ENCODE measurements around the gene TMEM144. TPM values are rescaled to one million over a fixed set of nuclear protein-coding genes. Genes with fewer than 3 reads are reported as not detected.

The TMEM144 gene
- total RNA-seq, 1 experiment from 2014 or later, result 5.4 TPM

GRCh38 chr4:158299459-158300007, 89.2 kb downstream of the TMEM144 start:
- H3K9me2 ChIP-seq (replicated peaks; ENCODE audit: low read length), result no peaks in the 10 kb centered on the region
- H3K27ac ChIP-seq (ENCODE audit: low read length), result no peak overlapping the region
- ChIA-PET POLR2A (ENCODE audit: unreplicated experiment) (no interaction called here), CTCF (no interaction called here)
- H3K27me3 ChIP-seq (ENCODE audit: low read length), result no peaks in the 10 kb centered on the region
- no peaks in the 10 kb centered on the region for H3F3A ChIP-seq (ENCODE audit: low read length, unreplicated experiment)
- no peak for TF ChIP-seq CTCF (conservative IDR thresholded peaks at IDR 0.05; ENCODE audit: low read depth, low read length)
- no peak overlapping the region; the same call in 1 of the 2 replicates for H3K4me2 ChIP-seq (ENCODE audit: low read length)
- H3K9ac ChIP-seq (ENCODE audit: low read length), result no peak overlapping the region
- no TSS peak for BruUV-seq (replicated peaks)
- H4K20me1 ChIP-seq (ENCODE audit: low read length), result no peaks in the 10 kb centered on the region
- ATAC-seq (no peak), DNase-seq (no peak)
- H3K4me3 ChIP-seq (ENCODE audit: low read length), result no peak overlapping the region
- no peaks in the 10 kb centered on the region for H3K9me3 ChIP-seq (ENCODE audit: low read length)
- H3K79me2 ChIP-seq (ENCODE audit: low read length), result no peaks in the 10 kb centered on the region
- peaks cover 24% of the 10 kb centered on the region for H3K4me1 ChIP-seq (ENCODE audit: insufficient read depth, low read length)
- intact Hi-C loops (cut with micrococcal nuclease), result no loop called here
- 0 out of 2 replicates have a peak overlapping the region, but pooled peaks have one; percentile 30 for H2AFZ ChIP-seq (ENCODE audit: low read length)
- H3K36me3 ChIP-seq (ENCODE audit: low read depth, low read length), result no peaks in the 10 kb centered on the region

GRCh38 chr4:158300012-158300411, 89.7 kb downstream of the TMEM144 start:
- H3K9me2 ChIP-seq (replicated peaks; ENCODE audit: low read length), result no peaks in the 10 kb centered on the region
- DNase-seq (no peak), ATAC-seq (no peak)
- intact Hi-C loops (cut with micrococcal nuclease), result no loop called here
- POLR2A ChIA-PET (ENCODE audit: unreplicated experiment), result no interaction called here
- H3F3A ChIP-seq (ENCODE audit: low read length, unreplicated experiment), result no peaks in the 10 kb centered on the region
- no peak overlapping the region for H3K27ac ChIP-seq (ENCODE audit: low read length)
- no peak overlapping the region for H3K4me3 ChIP-seq (ENCODE audit: low read length)
- H3K4me1 ChIP-seq (ENCODE audit: insufficient read depth, low read length), result peaks cover 24% of the 10 kb centered on the region
- H3K27me3 ChIP-seq (ENCODE audit: low read length), result no peaks in the 10 kb centered on the region
- no peaks in the 10 kb centered on the region for H4K20me1 ChIP-seq (ENCODE audit: low read length)
- no peaks in the 10 kb centered on the region for H3K36me3 ChIP-seq (ENCODE audit: low read depth, low read length)
- BruUV-seq (replicated peaks), result no TSS peak
- TF ChIP-seq EZH2 (IDR thresholded peaks at IDR 0.05; ENCODE audit: low read length, unreplicated experiment) (no peak), EZH2phosphoT487 (IDR thresholded peaks at IDR 0.05; ENCODE audit: borderline replicate concordance, low read length) (no peak), CTCF (conservative IDR thresholded peaks at IDR 0.05; ENCODE audit: low read depth, low read length) (no peak)
- H3K4me2 ChIP-seq (ENCODE audit: low read length), result no peak overlapping the region; the same call in 1 of the 2 replicates
- H3K9me3 ChIP-seq (ENCODE audit: low read length), result no peaks in the 10 kb centered on the region
- 0 out of 2 replicates have a peak overlapping the region, but pooled peaks have one; percentile 30 for H2AFZ ChIP-seq (ENCODE audit: low read length)
- CTCF ChIA-PET, result no interaction called here
- no peaks in the 10 kb centered on the region for H3K79me2 ChIP-seq (ENCODE audit: low read length)
- H3K9ac ChIP-seq (ENCODE audit: low read length), result no peak overlapping the region

- H3K4me3 ChIP-seq (ENCODE audit: low read length), result no peak overlapping the region
- no peak overlapping the region; the same call in 1 of the 2 replicates for H3K9ac ChIP-seq (ENCODE audit: low read length)
- ChIA-PET CTCF (no interaction called here), POLR2A (ENCODE audit: unreplicated experiment) (no interaction called here)
- H3K9me2 ChIP-seq (replicated peaks; ENCODE audit: low read length), result no peaks in the 10 kb centered on the region
- intact Hi-C loops (cut with micrococcal nuclease), result no loop called here
- H3K4me2 ChIP-seq (ENCODE audit: low read length), result no peak overlapping the region; the same call in 1 of the 2 replicates
- no peaks in the 10 kb centered on the region for H3K36me3 ChIP-seq (ENCODE audit: low read depth, low read length)
- no peaks in the 10 kb centered on the region for H3K79me2 ChIP-seq (ENCODE audit: low read length)
- no TSS peak for BruUV-seq (replicated peaks)
- H3K27ac ChIP-seq (ENCODE audit: low read length), result peak overlapping the region; percentile 70
- H3F3A ChIP-seq (ENCODE audit: low read length, unreplicated experiment), result no peaks in the 10 kb centered on the region
- peak overlapping the region; percentile 41 for H2AFZ ChIP-seq (ENCODE audit: low read length)
- no peak for TF ChIP-seq EZH2phosphoT487 (IDR thresholded peaks at IDR 0.05; ENCODE audit: borderline replicate concordance, low read length)
- no peaks in the 10 kb centered on the region for H3K9me3 ChIP-seq (ENCODE audit: low read length)
- peaks cover 24% of the 10 kb centered on the region for H3K4me1 ChIP-seq (ENCODE audit: insufficient read depth, low read length)
- ATAC-seq (peak; percentile 75), DNase-seq (peak; percentile 74)
- H4K20me1 ChIP-seq (ENCODE audit: low read length), result no peaks in the 10 kb centered on the region
- H3K27me3 ChIP-seq (ENCODE audit: low read length), result no peaks in the 10 kb centered on the region
These were observed 92.0 kb downstream of the TMEM144 start for GRCh38 chr4:158302076-158302866.

All from PC-3 (cell line).